GM10266 (cell line): ENCODE data around the gene WWTR1.

ENCODE experiments used
- DNase-seq: peaks from one replicate; pipeline ENCODE4 v3.0.0; 2012; ENCODE audit errors: extremely low spot score
- CTCF ChIP-seq: IDR thresholded peaks from 2 replicates; pipeline ENCODE4 v1.5.1; 2012; ENCODE audit warnings: mild to moderate bottlenecking, low read depth; ENCODE audit not compliant: control insufficient read depth, insufficient read depth; ENCODE audit errors: missing control alignments

WWTR1 gene

GRCh38 chr3:149655826-149656574 lies 1.8 kb downstream of the WWTR1 start:
- peak; percentile 23 for DNase-seq
- no peak for TF ChIP-seq CTCF

- no peak for DNase-seq
- TF ChIP-seq CTCF: no peak
Measured at GRCh38 chr3:149654188-149654601, 3.6 kb downstream of the WWTR1 start.

- DNase-seq: no peak
- no peak for TF ChIP-seq CTCF
Measured at GRCh38 chr3:149653564-149653963, 4.3 kb downstream of the WWTR1 start.

GRCh38 chr3:149653136-149653535 lies 4.7 kb downstream of the WWTR1 start:
- TF ChIP-seq CTCF: no peak
- DNase-seq: no peak

GRCh38 chr3:149650828-149651227 lies 7.0 kb downstream of the WWTR1 start:
- DNase-seq: no peak
- TF ChIP-seq CTCF: no peak

- no peak for TF ChIP-seq CTCF
- DNase-seq: no peak
Measured at GRCh38 chr3:149648525-149648924, 9.3 kb downstream of the WWTR1 start.

GRCh38 chr3:149647812-149648211 lies 10.0 kb downstream of the WWTR1 start:
- no peak for TF ChIP-seq CTCF
- no peak for DNase-seq
